ENCODE measurements around the gene DNAJC21. TPM values are rescaled to one million over a fixed set of nuclear protein-coding genes. Genes with fewer than 3 reads are reported as not detected.
A peak's percentile ranks its signal among the peaks of the same experiment; 100 is the strongest.

The DNAJC21 gene
- total and polyA plus RNA-seq, 2 of the 4 experiments (the other 2 are of a cell fraction): 8.8 to 12.7 TPM

DNA sequence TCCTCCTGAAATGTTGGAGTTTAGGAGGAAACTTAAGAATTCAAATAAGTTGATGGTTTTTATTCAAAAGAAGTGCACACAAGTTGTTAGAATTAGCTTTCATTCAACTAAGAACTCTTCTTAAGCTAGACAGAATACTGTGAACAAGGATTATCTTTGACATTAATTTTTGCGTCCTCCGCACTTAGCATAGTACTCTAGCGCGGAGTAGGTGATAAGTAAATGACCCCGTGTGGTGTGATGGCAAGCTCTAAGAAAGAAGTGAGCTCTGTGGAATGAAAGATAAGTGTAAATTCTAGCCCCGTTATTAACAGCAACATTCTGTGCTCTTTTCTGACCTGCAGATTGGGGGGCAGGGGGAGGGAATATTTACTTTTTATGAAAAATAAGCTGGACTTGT lies 12.8 kb upstream of the DNAJC21 start:
- Histone ChIP-seq H3K14ac (replicated peaks; ENCODE audit: low read depth, low read length) (peak overlapping the region; percentile 79; the same call in 1 of the 2 replicates), H2AK5ac (ENCODE audit: low read depth, low read length) (no peak overlapping the region), H4K20me1 (ENCODE audit: insufficient read depth, low read length) (peaks cover 2% of the 10 kb centered on the region; the same call in 1 of the 2 replicates), H3K9ac (ENCODE audit: low read depth, low read length) (peak overlapping the region; percentile 89), H3K4ac (ENCODE audit: low read depth, low read length) (peak overlapping the region; percentile 84; the same call in 1 of the 2 replicates), H4K8ac (ENCODE audit: low read depth in 2 of 2, low read length in 2 of 2) (peak overlapping the region; percentile 77 to 92; a peak in 3 of 4 replicates), H2BK20ac (ENCODE audit: low read depth, low read length) (no peak overlapping the region), H3K4me3 (ENCODE audit: insufficient read depth, low read depth, low read length) (peak overlapping the region; percentile 77), H2BK5ac (ENCODE audit: low read depth, low read length, poor library complexity, severe bottlenecking) (peak overlapping the region; percentile 59), H3K36me3 (ENCODE audit: control insufficient read depth, insufficient read depth, low read length) (peaks cover 12% of the 10 kb centered on the region), H3K79me1 (ENCODE audit: low read depth in 1 of 2, low read length in 2 of 2) (peaks cover 14 to 31% of the 10 kb centered on the region in 2 experiments), H4K91ac (ENCODE audit: insufficient read depth, low read depth, low read length) (peak overlapping the region; percentile 9; the same call in 1 of the 2 replicates), H2AK9ac (replicated peaks; ENCODE audit: low read depth, low read length, poor library complexity) (no peak overlapping the region), H3K23ac (ENCODE audit: low read depth, low read length) (peak overlapping the region; percentile 75; the same call in 1 of the 2 replicates), H3K18ac (ENCODE audit: low read depth, low read length) (no peak overlapping the region; the same call in 1 of the 2 replicates), H3K4me2 (ENCODE audit: low read depth, low read length) (peak overlapping the region; percentile 99), H2BK120ac (ENCODE audit: low read depth, low read length) (no peak overlapping the region), H2AFZ (replicated peaks; ENCODE audit: low read length, poor library complexity) (no peak overlapping the region), H4K5ac (ENCODE audit: low read depth, low read length) (no peak overlapping the region), H3K9me3 (ENCODE audit: control insufficient read depth, insufficient read depth, low read length) (no peaks in the 10 kb centered on the region), H3K27me3 (ENCODE audit: control insufficient read depth, insufficient read depth, low read length) (no peaks in the 10 kb centered on the region), H3K56ac (ENCODE audit: extremely low read depth, insufficient read depth, low read length) (peak overlapping the region; percentile 79), H3K9me1 (ENCODE audit: insufficient read depth, low read length) (0 out of 2 replicates have a peak, but pooled peaks cover 3% of the 10 kb centered on the region), H2BK15ac (ENCODE audit: low read depth, low read length) (no peak overlapping the region), H3K4me1 (ENCODE audit: control insufficient read depth, insufficient read depth, low read length) (peaks cover 5% of the 10 kb centered on the region; the same call in 1 of the 2 replicates), H3K27ac (ENCODE audit: insufficient read depth, low read length) (no peak overlapping the region)
- DNase-seq (no peak), ATAC-seq (ENCODE audit: low read depth) (no peak)
- CTCF ChIA-PET: no interaction called here
- intact Hi-C loops (cut with micrococcal nuclease): loop anchor here (5.0 kb wide), 1 partner anchor 429 kb away; no protein-coding TSS in a partner anchor
- BruUV-seq (replicated peaks): no TSS peak
- WGBS, 2 experiments (ENCODE audit: extremely low coverage in 2 of 2, insufficient read length in 1 of 2): no CpG with 5 or more reads among the region's 6 CpGs
- POLR2A ChIA-PET (ENCODE audit: unreplicated experiment): interaction anchor here (0.6 kb wide), 1 partner anchor 13 kb away, joined by 8 read pairs; the partner anchor contains the start of gene DNAJC21
- dilution Hi-C loops (cut with HindIII; ENCODE audit: low sequenced_read_pairs, unreplicated experiment): no loop called here
- in situ Hi-C loops (cut with MboI; ENCODE audit: low sequenced_read_pairs): no loop called here
- TF ChIP-seq MAFK (IDR thresholded peaks at IDR 0.05; ENCODE audit: low read depth, low read length) (no peak), RCOR1 (IDR thresholded peaks at IDR 0.05; ENCODE audit: insufficient replicate concordance, low read length) (no peak), SMC3 (IDR thresholded peaks at IDR 0.05; ENCODE audit: low read depth, low read length) (no peak), MAZ (IDR thresholded peaks at IDR 0.05; ENCODE audit: borderline replicate concordance, low read depth, low read length) (no peak), POLR2A (IDR thresholded peaks at IDR 0.05; ENCODE audit: low read depth, low read length) (no peak)
- TF ChIP-seq, protein P1, sequence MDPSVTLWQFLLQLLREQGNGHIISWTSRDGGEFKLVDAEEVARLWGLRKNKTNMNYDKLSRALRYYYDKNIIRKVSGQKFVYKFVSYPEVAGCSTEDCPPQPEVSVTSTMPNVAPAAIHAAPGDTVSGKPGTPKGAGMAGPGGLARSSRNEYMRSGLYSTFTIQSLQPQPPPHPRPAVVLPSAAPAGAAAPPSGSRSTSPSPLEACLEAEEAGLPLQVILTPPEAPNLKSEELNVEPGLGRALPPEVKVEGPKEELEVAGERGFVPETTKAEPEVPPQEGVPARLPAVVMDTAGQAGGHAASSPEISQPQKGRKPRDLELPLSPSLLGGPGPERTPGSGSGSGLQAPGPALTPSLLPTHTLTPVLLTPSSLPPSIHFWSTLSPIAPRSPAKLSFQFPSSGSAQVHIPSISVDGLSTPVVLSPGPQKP (IDR thresholded peaks at IDR 0.05; ENCODE audit: borderline replicate concordance, low read depth, low read length): no peak
- TF ChIP-seq, protein P2, sequence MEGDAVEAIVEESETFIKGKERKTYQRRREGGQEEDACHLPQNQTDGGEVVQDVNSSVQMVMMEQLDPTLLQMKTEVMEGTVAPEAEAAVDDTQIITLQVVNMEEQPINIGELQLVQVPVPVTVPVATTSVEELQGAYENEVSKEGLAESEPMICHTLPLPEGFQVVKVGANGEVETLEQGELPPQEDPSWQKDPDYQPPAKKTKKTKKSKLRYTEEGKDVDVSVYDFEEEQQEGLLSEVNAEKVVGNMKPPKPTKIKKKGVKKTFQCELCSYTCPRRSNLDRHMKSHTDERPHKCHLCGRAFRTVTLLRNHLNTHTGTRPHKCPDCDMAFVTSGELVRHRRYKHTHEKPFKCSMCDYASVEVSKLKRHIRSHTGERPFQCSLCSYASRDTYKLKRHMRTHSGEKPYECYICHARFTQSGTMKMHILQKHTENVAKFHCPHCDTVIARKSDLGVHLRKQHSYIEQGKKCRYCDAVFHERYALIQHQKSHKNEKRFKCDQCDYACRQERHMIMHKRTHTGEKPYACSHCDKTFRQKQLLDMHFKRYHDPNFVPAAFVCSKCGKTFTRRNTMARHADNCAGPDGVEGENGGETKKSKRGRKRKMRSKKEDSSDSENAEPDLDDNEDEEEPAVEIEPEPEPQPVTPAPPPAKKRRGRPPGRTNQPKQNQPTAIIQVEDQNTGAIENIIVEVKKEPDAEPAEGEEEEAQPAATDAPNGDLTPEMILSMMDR (conservative IDR thresholded peaks at IDR 0.05; ENCODE audit: low read depth, low read length): no peak

Measured in IMR-90 (cell line).